HepG2 (cell line): ENCODE measurements around the gene NOL4L. TPM values are rescaled to one million over a fixed set of nuclear protein-coding genes. Genes with fewer than 3 reads are reported as not detected.
A peak's percentile ranks its signal among the peaks of the same experiment; 100 is the strongest.

ENCODE experiments used
- ATAC-seq: fragments of 200-7000 bp; cut with Tn5 transposase; 3 replicates; pipeline ENCODE4 v1.9.1; 2020; ENCODE audit warnings: mild to moderate bottlenecking, moderate library complexity
- BruUV-seq: library from RNA; stranded (reverse); fragments of 400-500 nt; replicated peaks from 2 replicates; lab custom pipeline; 2021; lab: Mats Ljungman, UMichigan
- CTCF ChIA-PET: fragments of 300-600 bp; formaldehyde crosslinking; extraction: SDS; loops from one replicate; lab custom pipeline; 2021; ENCODE audit warnings: low total read pairs, inconsistent platforms, low intra/inter-chr PET ratio; lab: Yijun Ruan, JAX
- POLR2A ChIA-PET: fragments of 350-600 bp; sonication (Branson Sonifier 250); formaldehyde crosslinking; loops from one replicate; lab custom pipeline; 2020; ENCODE audit warnings: antibody characterized with exemption, inconsistent platforms; lab: Yijun Ruan, JAX
- DNase-seq: peaks from one replicate; pipeline ENCODE4 v3.0.0-alpha.2; 2015; ENCODE audit warnings: low spot score
- FAIRE-seq: peaks from 3 replicates; lab custom pipeline; 2011; peaks lifted over from hg19 to GRCh38; lab: Jason Lieb, UNC
- H2AFZ ChIP-seq: one replicate; pipeline ENCODE4 v1.6.1; 2011; ENCODE audit warnings: low read length, inconsistent platforms
- H3K27ac ChIP-seq: fragments of 300-600 bp; 3 replicates; pipeline ENCODE4 v1.8.0; 2011; ENCODE audit warnings: mixed run types, mild to moderate bottlenecking, mixed read lengths, low read length, inconsistent platforms; ENCODE audit not compliant: insufficient read depth; ENCODE audit errors: extremely low read length
- H3K27me3 ChIP-seq, 2 experiments: fragments of 200-600 bp in 1 of 2; 2 replicates in 1 of 2; 3 replicates in 1 of 2; pipeline versions ENCODE4 v1.6.0 to v1.8.0; 2011; ENCODE audit warnings: low read length in 2 of 2, mild to moderate bottlenecking in 2 of 2, moderate library complexity in 2 of 2, inconsistent platforms in 1 of 2; ENCODE audit not compliant: insufficient read depth in 2 of 2, control insufficient read depth in 1 of 2
- H3K36me3 ChIP-seq, 2 experiments: fragments of 200-600 bp in 1 of 2; replicated peaks in 1 of 2; 2 replicates in 1 of 2; 3 replicates in 1 of 2; pipeline versions ENCODE4 v1.5.1 to v1.8.0; 2011; ENCODE audit warnings: low read length in 2 of 2, inconsistent platforms in 1 of 2; ENCODE audit not compliant: insufficient read depth in 2 of 2, control insufficient read depth in 1 of 2
- H3K4me1 ChIP-seq: 2 replicates; pipeline ENCODE4 v1.5.1; 2012; ENCODE audit warnings: low read length, inconsistent platforms; ENCODE audit not compliant: insufficient read depth
- H3K4me2 ChIP-seq: 2 replicates; pipeline ENCODE4 v1.6.0; 2011; ENCODE audit warnings: low read depth, low read length, inconsistent platforms
- H3K4me3 ChIP-seq, 3 experiments: fragments of 200-600 bp in 1 of 3; sonication (generic), shearing (Covaris generic) in 1 of 3; replicated peaks in 1 of 3; 2 replicates each; pipeline ENCODE4 v1.5.1; 2011 to 2016; ENCODE audit warnings: low read length in 3 of 3, inconsistent platforms in 2 of 3, low read depth in 2 of 3, mild to moderate bottlenecking in 2 of 3, control low read depth in 1 of 3, mixed read lengths in 1 of 3; ENCODE audit not compliant: insufficient read depth in 1 of 3
- H3K79me2 ChIP-seq: one replicate; pipeline ENCODE4 v1.6.1; 2011; ENCODE audit warnings: low read length, inconsistent platforms; ENCODE audit not compliant: insufficient read depth
- H3K9ac ChIP-seq: 2 replicates; pipeline ENCODE4 v1.6.0; 2011; ENCODE audit warnings: mild to moderate bottlenecking, low read depth, low read length, inconsistent platforms; ENCODE audit not compliant: insufficient read depth
- H3K9me3 ChIP-seq: 2 replicates; pipeline ENCODE4 v1.5.1; 2012; ENCODE audit warnings: mild to moderate bottlenecking, low read length
- H4K20me1 ChIP-seq: 2 replicates; pipeline ENCODE4 v1.6.0; 2011; ENCODE audit warnings: inconsistent platforms, mild to moderate bottlenecking, low read length, moderate library complexity; ENCODE audit not compliant: insufficient read depth
- ATF4 ChIP-seq, 2 experiments: fragments of 450-650 bp in 1 of 2; sonication (generic) in 1 of 2; formaldehyde crosslinking; IDR thresholded peaks; 2 replicates each; pipeline versions ENCODE4 v1.5.0 to v1.8.0; 2020 to 2022; ENCODE audit warnings: mild to moderate bottlenecking in 1 of 2, missing genetic modification reagents in 1 of 2
- DR1 ChIP-seq: sonication (generic); formaldehyde crosslinking; IDR thresholded peaks from 2 replicates; pipeline ENCODE4 v1.8.0; 2021; ENCODE audit warnings: mild to moderate bottlenecking, missing genetic modification reagents, inconsistent platforms
- HIC2 ChIP-seq: sonication (generic); formaldehyde crosslinking; IDR thresholded peaks from 2 replicates; pipeline ENCODE4 v1.9.0; 2022; ENCODE audit warnings: low read depth, missing genetic modification reagents
- IKZF1 ChIP-seq: fragments of 450-650 bp; IDR thresholded peaks from 2 replicates; pipeline ENCODE4 v1.7.1; 2016
- MLX ChIP-seq: IDR thresholded peaks from 2 replicates; pipeline ENCODE4 v1.6.1; 2016
- NR1H2 ChIP-seq: sonication (generic); formaldehyde crosslinking; IDR thresholded peaks from 2 replicates; pipeline ENCODE4 v1.8.1; 2022; ENCODE audit warnings: low read depth, missing genetic modification reagents, borderline replicate concordance
- SMARCC2 ChIP-seq: fragments of 450-650 bp; IDR thresholded peaks from 2 replicates; pipeline ENCODE4 v1.6.1; 2017; ENCODE audit warnings: antibody characterized with exemption, mild to moderate bottlenecking
- ZFP36 ChIP-seq: fragments of 150-350 bp; IDR thresholded peaks from 2 replicates; pipeline ENCODE4 v1.6.1; 2018; ENCODE audit warnings: borderline replicate concordance, low read length, low read depth; ENCODE audit not compliant: partially characterized antibody
- ZFY ChIP-seq: sonication (generic); formaldehyde crosslinking; IDR thresholded peaks from 2 replicates; pipeline ENCODE4 v1.4.0; 2020; ENCODE audit warnings: missing genetic modification reagents
- ZKSCAN1 ChIP-seq: fragments of 150-350 bp; IDR thresholded peaks from 2 replicates; pipeline ENCODE4 v1.6.1; 2014; ENCODE audit warnings: low read length
- ZNF451 ChIP-seq: sonication (generic); formaldehyde crosslinking; IDR thresholded peaks from 2 replicates; pipeline ENCODE4 v1.5.0; 2020; ENCODE audit warnings: mild to moderate bottlenecking, missing genetic modification reagents
- ZNF652 ChIP-seq: IDR thresholded peaks from 2 replicates; pipeline ENCODE4 v1.6.1; 2016; ENCODE audit warnings: low read depth, borderline replicate concordance
- WGBS: methylation state at CpG from one replicate; pipeline ENCODE4 v1.1.6; 2017; ENCODE audit warnings: low lambda C conversion rate; 5-methylcytosine and 5-hydroxymethylcytosine counted together
- in situ Hi-C: cut with HindIII; loops from 2 replicates; pipeline ENCODE4 v1.10.0; 2017; ENCODE audit warnings: low pct_unique_long_range_greater_than_20kb; ENCODE audit not compliant: extremely low pct_ligation_motif_present
- intact Hi-C: fragments of 100-400 bp; cut with micrococcal nuclease; formaldehyde crosslinking; loops from one replicate; pipeline ENCODE4 v1.10.0; 2022; ENCODE audit not compliant: unreplicated experiment
- polyA plus RNA-seq, 8 experiments: library from polyadenylated mRNA; depleted of rRNA in 3 of 8; stranded (reverse) in 7 of 8; unstranded in 1 of 8; fragments of >200 nt; fragmentation: Illumina TruSeq in 4 of 8; extraction: Trizol in 4 of 8; gene quantifications; 2 replicates each; pipeline versions ENCODE4 v1.2.1 to v1.2.3, GENCODE V29; 2011 to 2016; ENCODE audit warnings: low read depth in 4 of 8, missing spikeins in 1 of 8, mixed read lengths in 1 of 8; ENCODE audit not compliant: insufficient read depth in 1 of 8
- total RNA-seq, 5 experiments: library from RNA; depleted of rRNA; stranded (reverse); fragments of >200 nt; fragmentation: Illumina TruSeq; extraction: Trizol; gene quantifications; 2 replicates each; pipeline ENCODE4 v1.2.3, GENCODE V29; 2016; ENCODE audit warnings: low read depth in 1 of 5
- TF ChIP-seq, protein P1 (sequence below): sonication (generic); formaldehyde crosslinking; IDR thresholded peaks from 2 replicates; pipeline ENCODE4 v1.4.0; 2020; ENCODE audit warnings: mild to moderate bottlenecking, missing genetic modification reagents, borderline replicate concordance

Gene NOL4L
- total and polyA plus RNA-seq, 2 of the 13 experiments (the other 11 are each of a cell fraction or from before 2014, with no cell fraction given): 16.6 to 35.4 TPM

- peak overlapping the region; percentile 34 for H3K4me2 ChIP-seq
- peaks cover 4% of the 10 kb centered on the region for H3K79me2 ChIP-seq
- intact Hi-C loops (no loop called here), in situ Hi-C loops (no loop called here)
- H3K9me3 ChIP-seq: no peaks in the 10 kb centered on the region
- H2AFZ ChIP-seq: no peak overlapping the region
- CTCF ChIA-PET: no interaction called here
- H4K20me1 ChIP-seq: 0 out of 2 replicates have a peak, but pooled peaks cover 5% of the 10 kb centered on the region
- FAIRE-seq: no peak
- POLR2A ChIA-PET: interaction anchor here (0.9 to 2.6 kb wide), 8 partner anchors 11 to 46 kb away, joined by 3 to 16 read pairs (median 7); no protein-coding TSS in a partner anchor
- DNase-seq: peak; percentile 47
- H3K9ac ChIP-seq: no peak overlapping the region
- ATAC-seq: peak; percentile 77
- H3K36me3 ChIP-seq: no peaks in the 10 kb centered on the region
- H3K27ac ChIP-seq: peak overlapping the region; percentile 1
- H3K27me3 ChIP-seq: no peaks in the 10 kb centered on the region
- H3K4me1 ChIP-seq: peaks cover 87% of the 10 kb centered on the region
- BruUV-seq: no TSS peak
- 54% methylated on average over 9 of the region's 9 CpGs for WGBS
- peak overlapping the region in 1 of 3 experiments; percentile 3; a peak in 1 of 6 replicates for H3K4me3 ChIP-seq
- TF ChIP-seq NR1H2: no peak
- no peak for TF ChIP-seq SMARCC2
- no peak for TF ChIP-seq ZNF652 (CRISPR knock-in tag)
- peak; percentile 94; the same call in 1 of the 2 replicates for TF ChIP-seq HIC2 (CRISPR knock-in tag)
- TF ChIP-seq ZFP36: no peak
- no peak for TF ChIP-seq DR1 (CRISPR knock-in tag)
- no peak for TF ChIP-seq MLX (CRISPR knock-in tag)
- TF ChIP-seq ZKSCAN1: no peak
- 0 out of 2 replicates have a peak, but pooled peaks have one; percentile 25 for TF ChIP-seq ZNF451
- no peak for TF ChIP-seq IKZF1
- TF ChIP-seq ATF4 (CRISPR knock-in tag; IDR thresholded peaks at IDR 0.05): no peak
- no peak for TF ChIP-seq ZFY (CRISPR knock-in tag)
- TF ChIP-seq, protein P1, sequence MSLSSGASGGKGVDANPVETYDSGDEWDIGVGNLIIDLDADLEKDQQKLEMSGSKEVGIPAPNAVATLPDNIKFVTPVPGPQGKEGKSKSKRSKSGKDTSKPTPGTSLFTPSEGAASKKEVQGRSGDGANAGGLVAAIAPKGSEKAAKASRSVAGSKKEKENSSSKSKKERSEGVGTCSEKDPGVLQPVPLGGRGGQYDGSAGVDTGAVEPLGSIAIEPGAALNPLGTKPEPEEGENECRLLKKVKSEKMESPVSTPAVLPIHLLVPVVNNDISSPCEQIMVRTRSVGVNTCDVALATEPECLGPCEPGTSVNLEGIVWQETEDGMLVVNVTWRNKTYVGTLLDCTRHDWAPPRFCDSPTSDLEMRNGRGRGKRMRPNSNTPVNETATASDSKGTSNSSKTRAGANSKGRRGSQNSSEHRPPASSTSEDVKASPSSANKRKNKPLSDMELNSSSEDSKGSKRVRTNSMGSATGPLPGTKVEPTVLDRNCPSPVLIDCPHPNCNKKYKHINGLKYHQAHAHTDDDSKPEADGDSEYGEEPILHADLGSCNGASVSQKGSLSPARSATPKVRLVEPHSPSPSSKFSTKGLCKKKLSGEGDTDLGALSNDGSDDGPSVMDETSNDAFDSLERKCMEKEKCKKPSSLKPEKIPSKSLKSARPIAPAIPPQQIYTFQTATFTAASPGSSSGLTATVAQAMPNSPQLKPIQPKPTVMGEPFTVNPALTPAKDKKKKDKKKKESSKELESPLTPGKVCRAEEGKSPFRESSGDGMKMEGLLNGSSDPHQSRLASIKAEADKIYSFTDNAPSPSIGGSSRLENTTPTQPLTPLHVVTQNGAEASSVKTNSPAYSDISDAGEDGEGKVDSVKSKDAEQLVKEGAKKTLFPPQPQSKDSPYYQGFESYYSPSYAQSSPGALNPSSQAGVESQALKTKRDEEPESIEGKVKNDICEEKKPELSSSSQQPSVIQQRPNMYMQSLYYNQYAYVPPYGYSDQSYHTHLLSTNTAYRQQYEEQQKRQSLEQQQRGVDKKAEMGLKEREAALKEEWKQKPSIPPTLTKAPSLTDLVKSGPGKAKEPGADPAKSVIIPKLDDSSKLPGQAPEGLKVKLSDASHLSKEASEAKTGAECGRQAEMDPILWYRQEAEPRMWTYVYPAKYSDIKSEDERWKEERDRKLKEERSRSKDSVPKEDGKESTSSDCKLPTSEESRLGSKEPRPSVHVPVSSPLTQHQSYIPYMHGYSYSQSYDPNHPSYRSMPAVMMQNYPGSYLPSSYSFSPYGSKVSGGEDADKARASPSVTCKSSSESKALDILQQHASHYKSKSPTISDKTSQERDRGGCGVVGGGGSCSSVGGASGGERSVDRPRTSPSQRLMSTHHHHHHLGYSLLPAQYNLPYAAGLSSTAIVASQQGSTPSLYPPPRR: no peak
Measured at GRCh38 chr20:32569380-32570305, 15.5 kb downstream of the NOL4L start.
